ENCODE data around the gene IPO5. TPM values are rescaled to one million over a fixed set of nuclear protein-coding genes. Genes with fewer than 3 reads are reported as not detected.

The IPO5 gene
- total and polyA plus RNA-seq, 2 of the 4 experiments (the other 2 are of a cell fraction): 89.2 to 270 TPM

- 100% methylated on average over 1 of the region's 1 CpG; no CpG with 5 or more reads in 1 of the 2 experiments for whole genome bisulfite sequencing, 2 experiments (ENCODE audit: extremely low coverage in 2 of 2, insufficient read length in 1 of 2)
- no peaks in the 10 kb centered on the region for H3K27me3 ChIP-seq (ENCODE audit: control insufficient read depth, insufficient read depth, low read length)
- H3K4me2 ChIP-seq (ENCODE audit: low read depth, low read length): no peak overlapping the region
- H2AK9ac ChIP-seq (replicated peaks; ENCODE audit: low read depth, low read length, poor library complexity): no peak overlapping the region
- no peaks in the 10 kb centered on the region for H3K4me1 ChIP-seq (ENCODE audit: control insufficient read depth, insufficient read depth, low read length)
- H2BK20ac ChIP-seq (ENCODE audit: low read depth, low read length): no peak overlapping the region
- H3K56ac ChIP-seq (ENCODE audit: extremely low read depth, insufficient read depth, low read length): no peak overlapping the region
- no peak overlapping the region for H3K4me3 ChIP-seq (ENCODE audit: insufficient read depth, low read depth, low read length)
- H4K8ac ChIP-seq (ENCODE audit: low read depth in 2 of 2, low read length in 2 of 2): no peak overlapping the region
- H2AK5ac ChIP-seq (ENCODE audit: low read depth, low read length): no peak overlapping the region
- no peak overlapping the region for H2AFZ ChIP-seq (replicated peaks; ENCODE audit: low read length, poor library complexity)
- H3K14ac ChIP-seq (replicated peaks; ENCODE audit: low read depth, low read length): no peak overlapping the region
- no peaks in the 10 kb centered on the region for H4K20me1 ChIP-seq (ENCODE audit: insufficient read depth, low read length)
- dilution Hi-C loops (cut with HindIII; ENCODE audit: low sequenced_read_pairs, unreplicated experiment) (no loop called here), in situ Hi-C loops (cut with MboI; ENCODE audit: low sequenced_read_pairs) (no loop called here), intact Hi-C loops (cut with micrococcal nuclease) (no loop called here)
- H3K79me1 ChIP-seq (ENCODE audit: low read depth in 1 of 2, low read length in 2 of 2): no peaks in the 10 kb centered on the region
- H3K4ac ChIP-seq (ENCODE audit: low read depth, low read length): no peak overlapping the region
- H4K91ac ChIP-seq (ENCODE audit: insufficient read depth, low read depth, low read length): no peak overlapping the region
- ChIA-PET POLR2A (ENCODE audit: unreplicated experiment) (no interaction called here), CTCF (no interaction called here)
- DNase-seq (no peak), ATAC-seq (ENCODE audit: low read depth) (no peak)
- no peaks in the 10 kb centered on the region for H3K36me3 ChIP-seq (ENCODE audit: control insufficient read depth, insufficient read depth, low read length)
- no peak overlapping the region for H2BK120ac ChIP-seq (ENCODE audit: low read depth, low read length)
- H2BK15ac ChIP-seq (ENCODE audit: low read depth, low read length): no peak overlapping the region
- H3K9me3 ChIP-seq (ENCODE audit: control insufficient read depth, insufficient read depth, low read length): no peaks in the 10 kb centered on the region
- H2BK5ac ChIP-seq (ENCODE audit: low read depth, low read length, poor library complexity, severe bottlenecking): no peak overlapping the region
- no peak overlapping the region for H3K9ac ChIP-seq (ENCODE audit: low read depth, low read length)
- H4K5ac ChIP-seq (ENCODE audit: low read depth, low read length): no peak overlapping the region
- no peak overlapping the region for H3K27ac ChIP-seq (ENCODE audit: insufficient read depth, low read length)
- H3K18ac ChIP-seq (ENCODE audit: low read depth, low read length): no peak overlapping the region
- no TSS peak for BruUV-seq (replicated peaks)
- H3K9me1 ChIP-seq (ENCODE audit: insufficient read depth, low read length): no peaks in the 10 kb centered on the region
- TF ChIP-seq MXI1 (IDR thresholded peaks at IDR 0.05; ENCODE audit: borderline replicate concordance, low read depth, low read length) (no peak), CEBPB (IDR thresholded peaks at IDR 0.05; ENCODE audit: low read depth, low read length) (no peak), FOS (IDR thresholded peaks at IDR 0.05; ENCODE audit: low read depth, low read length) (no peak), MAZ (IDR thresholded peaks at IDR 0.05; ENCODE audit: borderline replicate concordance, low read depth, low read length) (no peak), RCOR1 (IDR thresholded peaks at IDR 0.05; ENCODE audit: insufficient replicate concordance, low read length) (no peak), RFX5 (IDR thresholded peaks at IDR 0.05; ENCODE audit: low read depth, low read length) (no peak), SMC3 (IDR thresholded peaks at IDR 0.05; ENCODE audit: low read depth, low read length) (no peak), USF2 (IDR thresholded peaks at IDR 0.05; ENCODE audit: low read depth, low read length) (no peak), BHLHE40 (IDR thresholded peaks at IDR 0.05; ENCODE audit: low read depth, low read length) (no peak), NFE2L2 (IDR thresholded peaks at IDR 0.05; ENCODE audit: low read depth, low read length) (no peak), MAFK (IDR thresholded peaks at IDR 0.05; ENCODE audit: low read depth, low read length) (no peak), ELK1 (IDR thresholded peaks at IDR 0.05; ENCODE audit: borderline replicate concordance, low read depth, low read length) (no peak), RAD21 (IDR thresholded peaks at IDR 0.05; ENCODE audit: low read length) (no peak)
- H3K23ac ChIP-seq (ENCODE audit: low read depth, low read length): no peak overlapping the region
These were observed 112.0 kb downstream of the IPO5 start for GRCh38 chr13:98065468-98065867.

All from IMR-90 (cell line).